HG03442 (cell line): Measurements from ENCODE around the gene CNGB1.
"Not testable (repeated sequence)": the region's sequence is repeated elsewhere in the genome, so short reads cannot be mapped to it uniquely, and the experiment has no call there.

Source experiments
- ATAC-seq: cut with Tn5 transposase; IDR thresholded peaks from one replicate; pipeline ENCODE4 v1.9.1; 2021; ENCODE audit warnings: mild to moderate bottlenecking, moderate library complexity; ENCODE audit not compliant: unreplicated experiment

Gene CNGB1

GRCh38 chr16:57892447-57893096 lies 78.4 kb downstream of the CNGB1 start:
- no peak for ATAC-seq

- no peak for ATAC-seq
Measured at GRCh38 chr16:57892041-57892440, 78.9 kb downstream of the CNGB1 start.

DNA sequence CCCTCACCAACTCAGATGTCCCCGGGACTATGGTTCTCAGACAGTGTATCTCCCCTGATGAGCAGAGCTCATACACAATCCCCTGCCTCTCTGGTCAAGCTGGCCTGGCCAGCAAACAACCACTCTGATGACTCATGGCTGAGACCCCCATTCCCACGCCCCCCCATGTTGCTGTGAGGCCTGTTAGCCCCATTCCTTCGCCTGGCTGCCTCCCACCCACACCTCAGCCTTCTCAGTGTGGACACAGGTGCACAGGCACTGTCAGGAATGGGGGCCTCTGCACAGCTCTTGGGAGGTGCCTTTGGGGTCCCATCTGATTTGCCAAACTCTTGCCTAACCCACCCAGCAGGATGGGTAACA lies 80.2 kb downstream of the CNGB1 start:
- no peak for ATAC-seq

DNA sequence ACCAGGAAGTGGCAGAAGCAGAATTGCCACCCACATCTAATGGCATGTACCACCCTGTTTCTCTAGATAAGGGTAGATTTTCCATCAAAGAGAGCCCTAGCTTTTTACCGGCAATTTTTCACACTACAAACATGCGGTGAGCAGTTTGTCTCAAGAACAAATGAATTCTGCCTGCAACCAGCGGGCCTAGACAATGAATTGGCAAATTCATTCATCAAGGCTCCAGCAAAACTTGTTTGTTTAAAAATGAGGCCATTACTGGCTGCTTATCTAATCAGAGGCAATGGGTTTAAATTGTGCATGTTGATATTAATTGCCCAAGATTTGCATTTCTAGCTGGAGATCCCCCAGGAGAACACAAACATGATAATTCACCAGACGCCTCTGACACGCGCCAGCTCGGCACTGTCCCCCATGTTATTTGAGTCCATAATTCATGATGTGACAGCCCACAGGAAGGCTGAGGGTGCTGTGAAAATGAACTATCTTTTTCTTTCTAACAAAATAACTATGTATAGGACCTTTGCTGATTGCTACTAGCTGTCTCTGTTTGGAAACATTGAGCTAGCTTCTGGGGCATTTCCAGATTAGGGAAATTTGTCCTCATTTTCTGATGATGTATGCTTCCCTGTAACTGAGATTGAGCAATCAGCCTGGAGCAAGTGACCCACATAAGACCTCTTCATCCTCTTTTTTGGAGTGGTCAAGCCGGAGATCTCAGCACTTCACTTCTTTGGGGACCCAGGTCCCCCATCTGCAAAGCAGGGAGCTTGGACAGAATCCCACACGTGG lies 80.8 kb downstream of the CNGB1 start:
- no peak for ATAC-seq

DNA sequence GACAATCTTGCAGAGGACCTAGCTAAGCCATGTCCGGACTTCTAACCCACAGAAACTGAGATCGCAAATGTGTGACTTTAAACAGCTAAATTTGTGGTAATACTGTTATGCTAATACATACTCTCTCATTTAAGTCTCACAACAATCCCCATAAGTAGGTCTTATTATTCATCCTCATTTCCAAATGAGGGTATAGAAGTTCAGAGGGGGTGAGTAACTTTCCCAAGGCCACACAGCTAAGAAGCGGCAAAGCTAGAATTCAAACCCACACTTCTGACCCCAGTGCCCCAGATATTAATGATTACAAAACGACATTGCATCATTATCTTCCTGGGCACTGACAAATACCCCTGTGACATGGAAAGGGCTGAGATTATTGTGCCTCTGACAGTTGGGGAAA lies 81.4 kb downstream of the CNGB1 start:
- no peak for ATAC-seq

GRCh38 chr16:57889111-57889510 lies 81.8 kb downstream of the CNGB1 start:
- ATAC-seq, result no peak

GRCh38 chr16:57888128-57888527 lies 82.8 kb downstream of the CNGB1 start:
- ATAC-seq, result no peak

GRCh38 chr16:57887711-57888110 lies 83.2 kb downstream of the CNGB1 start:
- no peak for ATAC-seq

DNA sequence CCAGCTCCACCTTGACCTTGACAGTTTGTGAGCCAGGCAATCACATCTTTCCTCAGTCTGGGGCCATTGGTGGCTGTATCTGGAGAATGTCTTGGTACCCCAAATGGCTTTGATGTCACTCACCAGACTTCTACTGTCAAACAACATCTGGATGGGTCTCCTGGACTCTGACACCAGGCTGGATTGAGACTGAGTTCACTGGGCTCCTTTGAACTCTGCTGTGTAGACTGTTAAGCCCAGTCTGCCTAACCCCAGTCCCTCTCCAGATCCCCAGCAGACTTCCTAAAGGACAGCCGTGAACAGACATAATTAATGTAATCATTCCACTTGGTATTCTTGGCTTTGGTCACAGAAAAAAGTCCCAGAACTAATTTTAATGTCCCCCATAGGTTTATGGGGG lies 84.5 kb downstream of the CNGB1 start:
- no peak for ATAC-seq

GRCh38 chr16:57884655-57885133 lies 86.2 kb downstream of the CNGB1 start:
- no peak for ATAC-seq

DNA sequence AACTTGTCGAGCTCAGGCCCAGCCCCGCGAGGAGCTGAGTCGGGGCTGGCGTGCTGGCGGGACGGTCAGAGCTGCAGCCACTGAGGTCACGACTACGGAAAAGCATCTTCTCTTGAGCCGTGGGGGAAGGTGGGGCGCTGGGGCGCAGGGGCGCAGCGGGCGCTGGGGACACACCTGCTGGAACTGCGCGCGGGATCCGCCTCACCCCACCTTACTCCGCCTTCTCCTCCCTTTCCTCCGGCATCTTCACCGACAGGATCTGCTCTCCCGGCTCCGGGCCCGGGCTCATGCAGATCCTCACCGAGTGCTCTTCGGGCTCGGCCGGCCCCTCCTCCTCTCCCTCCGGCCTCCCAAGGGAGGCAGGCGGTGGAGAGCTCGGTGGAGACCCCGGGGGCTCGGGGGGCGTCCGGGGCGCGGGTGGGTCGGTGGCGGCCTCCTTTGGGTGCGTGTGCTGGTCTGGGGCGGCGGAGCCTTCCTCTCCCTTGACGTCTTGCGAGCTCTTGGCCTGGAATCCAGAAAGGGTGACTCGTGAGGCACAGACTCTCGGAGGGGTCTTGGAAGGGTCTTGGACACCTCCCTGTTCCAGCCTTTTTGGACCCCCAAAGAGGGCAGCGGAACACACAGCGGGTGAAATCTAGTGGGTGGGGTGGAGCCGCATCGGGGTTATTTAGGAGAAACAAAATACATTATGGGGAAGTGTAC lies 86.8 kb downstream of the CNGB1 start:
- ATAC-seq, result no peak

GRCh38 chr16:57883480-57883879 lies 87.4 kb downstream of the CNGB1 start:
- no peak for ATAC-seq

GRCh38 chr16:57882792-57883191 lies 88.1 kb downstream of the CNGB1 start:
- no peak for ATAC-seq

DNA sequence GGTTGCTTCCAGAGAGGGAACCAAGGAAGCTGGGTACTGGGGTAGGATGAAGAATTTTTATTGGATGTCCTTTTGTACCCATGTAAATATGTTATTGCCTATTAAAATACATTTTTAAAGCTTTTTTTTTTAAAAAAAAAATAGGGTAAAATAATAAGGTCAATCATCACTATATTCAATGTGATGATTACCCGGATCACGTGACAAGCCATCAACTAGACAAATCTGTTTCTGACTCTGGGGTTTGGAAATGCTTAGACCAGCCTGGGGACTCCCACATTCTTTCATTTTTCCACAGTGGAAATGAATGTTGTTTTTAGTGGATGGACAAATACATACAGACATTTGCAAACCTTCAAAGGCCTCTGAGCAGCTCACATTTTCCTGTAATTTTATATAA lies 88.7 kb downstream of the CNGB1 start:
- ATAC-seq, result no peak

DNA sequence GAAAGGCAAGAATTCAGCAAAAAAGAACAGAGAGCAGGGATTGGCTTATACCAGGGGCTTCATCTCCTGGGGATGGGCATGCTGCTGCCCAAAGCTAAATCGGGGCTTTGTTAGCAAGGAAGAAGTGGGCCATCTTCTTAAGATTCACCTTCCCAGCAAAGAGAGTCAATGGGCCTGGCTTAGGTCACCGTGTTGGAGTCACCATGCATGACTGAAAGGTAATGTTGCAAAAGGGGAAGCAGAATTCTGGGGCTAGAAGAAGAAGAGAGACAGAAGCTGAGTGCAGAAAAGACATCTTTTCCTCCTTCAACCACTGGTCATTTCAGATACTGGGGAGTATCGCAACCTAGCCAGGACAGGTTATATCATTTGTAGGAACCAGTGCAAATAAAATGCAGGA lies 92.3 kb downstream of the CNGB1 start:
- no peak for ATAC-seq

GRCh38 chr16:57876210-57876609 lies 94.7 kb downstream of the CNGB1 start:
- no peak for ATAC-seq

DNA sequence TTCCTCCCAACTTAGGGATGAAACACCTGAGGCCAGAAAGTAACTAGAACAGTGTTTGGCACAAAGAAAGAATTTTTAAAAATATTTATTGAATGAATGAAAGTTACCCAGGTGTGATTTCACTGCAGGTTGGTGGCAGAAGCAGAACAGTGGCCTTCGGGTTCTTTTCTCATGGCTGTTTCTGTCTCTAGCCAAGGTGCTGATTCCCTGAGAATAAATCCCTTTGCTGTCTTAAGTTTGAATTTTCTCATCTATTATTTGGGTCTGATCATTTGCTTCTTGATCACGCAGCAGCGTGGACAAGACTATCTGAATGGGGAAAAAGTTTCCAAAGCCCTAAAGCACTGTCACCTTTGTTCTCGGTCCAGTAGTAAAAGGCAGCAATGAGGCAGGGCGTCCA lies 95.6 kb downstream of the CNGB1 start:
- ATAC-seq, result no peak

DNA sequence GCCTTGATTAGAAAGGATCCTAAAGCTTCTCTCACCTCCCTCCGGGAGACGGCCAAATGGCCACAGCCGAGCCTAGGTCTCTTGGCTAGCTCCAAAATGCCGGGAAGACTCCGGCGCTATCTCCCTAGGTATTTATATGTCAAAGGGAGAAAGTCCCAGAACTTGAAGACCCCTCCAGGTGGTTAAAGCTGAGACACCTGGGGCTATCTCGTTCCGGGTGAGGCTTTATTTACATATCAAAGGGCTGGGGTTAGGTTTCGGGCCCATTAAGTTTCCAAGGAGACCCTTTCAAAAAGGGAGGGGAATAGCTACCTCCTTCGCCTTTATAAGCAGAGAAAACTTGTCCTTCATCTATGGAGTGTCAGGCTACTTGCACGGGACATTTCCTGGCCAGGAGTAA lies 97.7 kb downstream of the CNGB1 start:
- ATAC-seq, result no peak

DNA sequence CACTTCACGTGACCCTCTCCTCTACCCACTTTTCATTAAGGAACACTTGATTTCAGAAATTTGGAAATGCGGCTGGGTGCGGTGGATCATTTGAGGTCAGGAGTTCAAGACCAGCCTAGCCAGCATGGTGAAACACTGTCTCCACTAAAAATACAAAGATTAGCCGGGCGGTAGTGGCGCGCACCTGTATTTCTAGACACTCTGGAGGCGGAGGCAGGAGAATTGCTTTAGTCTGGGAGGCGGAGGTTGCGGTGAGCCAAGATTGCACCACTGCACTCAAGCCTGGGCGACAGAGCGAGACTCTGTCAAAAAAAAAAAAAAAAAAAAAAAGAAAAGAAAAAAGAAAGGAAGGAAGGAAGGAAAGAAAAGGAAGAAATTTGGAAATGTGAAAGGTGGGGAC lies 98.2 kb downstream of the CNGB1 start:
- not testable (repeated sequence) for ATAC-seq

- ATAC-seq, result no peak
Measured at GRCh38 chr16:57871456-57871855, 99.5 kb downstream of the CNGB1 start.

DNA sequence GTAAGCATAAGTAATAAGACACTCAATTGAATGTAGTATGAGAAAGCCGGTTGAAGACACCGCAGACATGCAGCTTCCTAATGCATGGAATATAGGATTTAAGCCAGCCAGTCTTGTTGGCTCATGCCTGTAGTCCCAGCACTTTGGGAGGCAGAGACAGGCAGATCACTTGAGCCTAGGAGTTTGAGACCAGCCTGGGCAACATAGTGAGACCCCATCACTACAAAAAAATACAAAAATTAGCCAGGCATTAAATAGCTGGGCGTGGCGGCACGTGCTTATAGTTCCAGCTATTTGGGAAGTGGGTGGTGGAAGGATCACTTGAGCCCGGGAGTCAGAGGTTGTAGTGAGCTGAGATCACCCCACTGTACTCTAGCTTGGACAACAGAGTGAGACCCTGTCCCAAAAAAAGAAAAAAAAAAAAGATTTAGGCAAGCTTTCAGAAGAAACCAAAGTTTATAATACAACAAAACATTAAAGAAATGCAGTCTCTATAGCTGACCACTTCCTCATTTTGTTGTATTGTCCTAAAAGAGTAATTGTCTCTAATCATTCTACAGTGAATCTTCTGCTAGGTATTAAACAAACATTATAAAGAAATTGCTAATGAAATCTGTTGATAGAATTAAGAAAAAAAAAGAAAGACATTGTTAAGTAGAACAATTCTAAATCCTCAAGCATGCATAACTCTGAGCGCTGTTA lies 100.0 kb downstream of the CNGB1 start:
- ATAC-seq, result no peak
